ENCODE results near the gene TSPAN15. TPM values are rescaled to one million over a fixed set of nuclear protein-coding genes. Genes with fewer than 3 reads are reported as not detected.

TSPAN15 gene
- total RNA-seq, 1 donor from 2014 or later = 46.1 TPM

- Histone ChIP-seq H3K4me3 (no peak overlapping the region), H3K9me3 (no peaks in the 10 kb centered on the region), H3K36me3 (peaks cover 8% of the 10 kb centered on the region), H3K27ac (no peak overlapping the region), H3K27me3 (ENCODE audit: low read depth) (no peaks in the 10 kb centered on the region), H3K4me1 (peaks cover 5% of the 10 kb centered on the region)
- DNase-seq = peak; percentile 23
- intact Hi-C loops (cut with DNase I) = no loop called here
- no peak for ATAC-seq
- no peak for TF ChIP-seq CTCF (IDR thresholded peaks at IDR 0.05)
These were observed 45.3 kb downstream of the TSPAN15 start for GRCh38 chr10:69496352-69497230.

- Histone ChIP-seq H3K27me3 (ENCODE audit: low read depth) (no peaks in the 10 kb centered on the region), H3K36me3 (peaks cover 8% of the 10 kb centered on the region), H3K4me1 (peaks cover 5% of the 10 kb centered on the region), H3K9me3 (no peaks in the 10 kb centered on the region), H3K27ac (no peak overlapping the region), H3K4me3 (no peak overlapping the region)
- TF ChIP-seq CTCF (IDR thresholded peaks at IDR 0.05) = no peak
- intact Hi-C loops (cut with DNase I) = no loop called here
- ATAC-seq (no peak), DNase-seq (peak; percentile 17)
These were observed 45.9 kb downstream of the TSPAN15 start for GRCh38 chr10:69497231-69497561.

- Histone ChIP-seq H3K27ac (no peak overlapping the region), H3K27me3 (ENCODE audit: low read depth) (no peaks in the 10 kb centered on the region), H3K4me3 (no peak overlapping the region), H3K9me3 (no peaks in the 10 kb centered on the region), H3K4me1 (peaks cover 2% of the 10 kb centered on the region), H3K36me3 (peaks cover 8% of the 10 kb centered on the region)
- no peak for TF ChIP-seq CTCF (IDR thresholded peaks at IDR 0.05)
- ATAC-seq (no peak), DNase-seq (peak; percentile 42)
- intact Hi-C loops (cut with DNase I) = no loop called here
These were observed 46.5 kb downstream of the TSPAN15 start for GRCh38 chr10:69497611-69498390.

GRCh38 chr10:69498711-69499471 is 47.6 kb downstream of the TSPAN15 start:
- Histone ChIP-seq H3K4me1 (no peaks in the 10 kb centered on the region), H3K27ac (no peak overlapping the region), H3K27me3 (ENCODE audit: low read depth) (no peaks in the 10 kb centered on the region), H3K36me3 (peaks cover 8% of the 10 kb centered on the region), H3K9me3 (no peaks in the 10 kb centered on the region), H3K4me3 (no peak overlapping the region)
- ATAC-seq (no peak), DNase-seq (peak; percentile 20)
- intact Hi-C loops (cut with DNase I) = no loop called here
- TF ChIP-seq CTCF (IDR thresholded peaks at IDR 0.05) = no peak

Data from lower lobe of right lung (tissue), 2 donors.